K562 (cell line): ENCODE measurements around the gene AHCYL1. TPM values are rescaled to one million over a fixed set of nuclear protein-coding genes. Genes with fewer than 3 reads are reported as not detected.

Experiments
- ATAC-seq: fragments of 200-7000 bp; cut with Tn5 transposase; 3 replicates; pipeline ENCODE4 v1.9.1; 2020; ENCODE audit warnings: moderate library complexity
- BruUV-seq: library from RNA; stranded (reverse); fragments of 400-500 nt; replicated peaks from 2 replicates; lab custom pipeline; 2021; lab: Mats Ljungman, UMichigan
- CTCF ChIA-PET: fragments of 300-600 bp; formaldehyde crosslinking; extraction: SDS; loops from one replicate; lab custom pipeline; 2021; ENCODE audit warnings: low intra/inter-chr PET ratio; lab: Yijun Ruan, JAX
- POLR2A ChIA-PET: fragments of 300-600, 350-650 bp; sonication (Branson Sonifier 250); formaldehyde crosslinking; extraction: SDS; loops from one replicate; lab custom pipeline; 2021; ENCODE audit warnings: antibody characterized with exemption, inconsistent platforms; lab: Yijun Ruan, JAX
- DNase-seq, 4 experiments: peaks; one replicate each; pipeline versions ENCODE4 v3.0.0 to v3.0.0-alpha.2; 2011 to 2018; ENCODE audit warnings: low spot score in 3 of 4, mixed read lengths in 3 of 4; ENCODE audit errors: extremely low read depth in 1 of 4
- FAIRE-seq: peaks from 2 replicates; lab custom pipeline; 2011; peaks lifted over from hg19 to GRCh38; lab: Jason Lieb, UNC
- H2AFZ ChIP-seq: 2 replicates; pipeline ENCODE4 v1.6.0; 2011; ENCODE audit warnings: low read depth, low read length, control low read depth, inconsistent platforms
- H3K27ac ChIP-seq: fragments of 200-600 bp; 3 replicates; pipeline ENCODE4 v1.8.0; 2011; ENCODE audit warnings: low read depth, mild to moderate bottlenecking, control low read depth, inconsistent platforms, low read length, moderate library complexity, mixed read lengths; ENCODE audit errors: extremely low read depth
- H3K27me3 ChIP-seq, 2 experiments: fragments of 300-600 bp in 1 of 2; 2 replicates in 1 of 2; 3 replicates in 1 of 2; pipeline versions ENCODE4 v1.6.0 to v1.8.0; 2011; ENCODE audit warnings: inconsistent platforms in 2 of 2, low read length in 2 of 2, mild to moderate bottlenecking in 1 of 2, mixed read lengths in 1 of 2, moderate library complexity in 1 of 2; ENCODE audit not compliant: control insufficient read depth in 2 of 2, insufficient read depth in 2 of 2
- H3K36me3 ChIP-seq: fragments of 300-600 bp; 3 replicates; pipeline ENCODE4 v1.8.0; 2011; ENCODE audit warnings: mild to moderate bottlenecking, low read length, inconsistent platforms; ENCODE audit not compliant: control insufficient read depth, insufficient read depth
- H3K4me1 ChIP-seq, 2 experiments: fragments of 200-600 bp in 1 of 2; replicated peaks in 1 of 2; 2 replicates in 1 of 2; 3 replicates in 1 of 2; pipeline versions ENCODE4 v1.5.1 to v1.8.0; 2011; ENCODE audit warnings: inconsistent platforms in 2 of 2, low read length in 2 of 2, mild to moderate bottlenecking in 1 of 2, mixed read lengths in 1 of 2, moderate library complexity in 1 of 2; ENCODE audit not compliant: control insufficient read depth in 2 of 2, insufficient read depth in 2 of 2
- H3K4me2 ChIP-seq: 2 replicates; pipeline ENCODE4 v1.6.1; 2011; ENCODE audit warnings: low read length, control low read depth, inconsistent platforms, mixed read lengths; ENCODE audit not compliant: insufficient read depth
- H3K4me3 ChIP-seq: fragments of 200-600 bp; sonication (generic), shearing (Covaris generic); 2 replicates; pipeline ENCODE4 v1.5.1; 2016; ENCODE audit warnings: control low read depth, inconsistent platforms
- H3K79me2 ChIP-seq: fragments of 200-600 bp; 3 replicates; pipeline ENCODE4 v1.8.0; 2011; ENCODE audit warnings: low read length, inconsistent platforms; ENCODE audit not compliant: control insufficient read depth, insufficient read depth
- H3K9ac ChIP-seq, 2 experiments: 2 replicates each; pipeline versions ENCODE4 v1.6.0 to v1.6.1; 2011; ENCODE audit warnings: low read depth in 2 of 2, low read length in 2 of 2, control low read depth in 1 of 2, inconsistent platforms in 1 of 2, mild to moderate bottlenecking in 1 of 2, mixed read lengths in 1 of 2; ENCODE audit not compliant: insufficient read depth in 1 of 2
- H3K9me1 ChIP-seq: one replicate; pipeline ENCODE4 v1.6.0; 2011; ENCODE audit warnings: inconsistent platforms, mild to moderate bottlenecking, low read length, moderate library complexity; ENCODE audit not compliant: control insufficient read depth, insufficient read depth
- H3K9me3 ChIP-seq: replicated peaks from 2 replicates; pipeline ENCODE4 v1.5.1; 2011; ENCODE audit warnings: low read depth, low read length, inconsistent platforms; ENCODE audit not compliant: control insufficient read depth, insufficient read depth
- H4K20me1 ChIP-seq: replicated peaks from 2 replicates; pipeline ENCODE4 v1.6.1; 2011; ENCODE audit warnings: low read length, inconsistent platforms, mixed read lengths; ENCODE audit not compliant: control insufficient read depth, insufficient read depth
- RBFOX2 ChIP-seq: fragments of 200-400 bp; formaldehyde crosslinking; IDR thresholded peaks from 2 replicates; pipeline ENCODE4 v1.6.1; 2017; ENCODE audit warnings: low read depth, mild to moderate bottlenecking, low read length, moderate library complexity
- ZBTB1 ChIP-seq: sonication (generic); formaldehyde crosslinking; IDR thresholded peaks from 2 replicates; pipeline ENCODE4 v1.8.1; 2023; ENCODE audit warnings: missing genetic modification reagents, low read depth, mild to moderate bottlenecking, borderline replicate concordance
- WGBS: fragments of 100-300 bp; shearing (Covaris generic); methylation state at CpG from one replicate; pipeline ENCODE4 v1.1.6; 2016; ENCODE audit warnings: low coverage, mixed read lengths; ENCODE audit not compliant: insufficient coverage; ENCODE audit errors: missing lambda C conversion rate; 5-methylcytosine and 5-hydroxymethylcytosine counted together
- in situ Hi-C: fragments of 300-500 bp; cut with MboI; formaldehyde crosslinking; loops from 4 replicates; pipeline ENCODE4 v1.15.0; 2018; ENCODE audit warnings: inconsistent platforms, mixed read lengths
- intact Hi-C: fragments of 100-400 bp; cut with micrococcal nuclease; formaldehyde crosslinking; loops from 2 replicates; pipeline ENCODE4 v1.14.2; 2022
- polyA plus RNA-seq, 8 experiments: library from polyadenylated mRNA; depleted of rRNA in 4 of 8; stranded (reverse) in 5 of 8; unstranded in 3 of 8; fragments of >200 nt; fragmentation: Nextera tagmentation in 2 of 8; fragmentation: Illumina TruSeq in 1 of 8; extraction: Ambion mirVana in 2 of 8; extraction: Trizol in 1 of 8; gene quantifications; 2 replicates each; pipeline versions ENCODE4 v1.2.1 to v1.2.3, GENCODE V29; 2011 to 2014; ENCODE audit warnings: inconsistent platforms in 1 of 8, missing spikeins in 1 of 8
- total RNA-seq, 7 experiments: library from RNA; depleted of rRNA in 6 of 7; stranded (reverse); fragments of >200 nt in 6 of 7; fragmentation: Illumina TruSeq in 2 of 7; extraction: Trizol in 2 of 7; gene quantifications; 2 replicates each; pipeline versions ENCODE4 v1.2.1 to v1.2.3, GENCODE V29; 2011 to 2021; ENCODE audit warnings: low replicate concordance in 1 of 7
- TF ChIP-seq, protein P1 (sequence below): sonication (generic); formaldehyde crosslinking; IDR thresholded peaks from 2 replicates; pipeline ENCODE4 v1.8.1; 2023; ENCODE audit warnings: mild to moderate bottlenecking, missing genetic modification reagents

The AHCYL1 gene
- total and polyA plus RNA-seq, 9 of the 15 experiments (the other 6 are each of a cell fraction or from before 2014, with no cell fraction given), result 27.3 to 118 (median 44.5) TPM

- ChIA-PET POLR2A (interaction anchor here (1.1 to 1.6 kb wide), 2 partner anchors 14 to 22 kb away, joined by 3 to 7 read pairs; no protein-coding TSS in a partner anchor), CTCF (no interaction called here)
- no peak overlapping the region for H3K27ac ChIP-seq
- DNase-seq, result no peak
- peaks cover 5% of the 10 kb centered on the region; the same call in 1 of the 2 replicates for H4K20me1 ChIP-seq
- in situ Hi-C loops (no loop called here), intact Hi-C loops (no loop called here)
- peaks cover 0 to 8% of the 10 kb centered on the region in 2 experiments; a peak in 1 of 5 replicates for H3K4me1 ChIP-seq
- no peaks in the 10 kb centered on the region for H3K9me3 ChIP-seq
- no peak for FAIRE-seq
- H2AFZ ChIP-seq, result no peak overlapping the region
- TF ChIP-seq, protein P1, sequence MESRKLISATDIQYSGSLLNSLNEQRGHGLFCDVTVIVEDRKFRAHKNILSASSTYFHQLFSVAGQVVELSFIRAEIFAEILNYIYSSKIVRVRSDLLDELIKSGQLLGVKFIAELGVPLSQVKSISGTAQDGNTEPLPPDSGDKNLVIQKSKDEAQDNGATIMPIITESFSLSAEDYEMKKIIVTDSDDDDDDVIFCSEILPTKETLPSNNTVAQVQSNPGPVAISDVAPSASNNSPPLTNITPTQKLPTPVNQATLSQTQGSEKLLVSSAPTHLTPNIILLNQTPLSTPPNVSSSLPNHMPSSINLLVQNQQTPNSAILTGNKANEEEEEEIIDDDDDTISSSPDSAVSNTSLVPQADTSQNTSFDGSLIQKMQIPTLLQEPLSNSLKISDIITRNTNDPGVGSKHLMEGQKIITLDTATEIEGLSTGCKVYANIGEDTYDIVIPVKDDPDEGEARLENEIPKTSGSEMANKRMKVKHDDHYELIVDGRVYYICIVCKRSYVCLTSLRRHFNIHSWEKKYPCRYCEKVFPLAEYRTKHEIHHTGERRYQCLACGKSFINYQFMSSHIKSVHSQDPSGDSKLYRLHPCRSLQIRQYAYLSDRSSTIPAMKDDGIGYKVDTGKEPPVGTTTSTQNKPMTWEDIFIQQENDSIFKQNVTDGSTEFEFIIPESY (CRISPR knock-in tag), result no peak
- TF ChIP-seq RBFOX2, result no peak
- TF ChIP-seq ZBTB1 (CRISPR knock-in tag), result no peak
- no peak overlapping the region for H3K9ac ChIP-seq
- H3K27me3 ChIP-seq, result peaks cover 11 to 29% of the 10 kb centered on the region in 2 experiments; a peak in 4 of 5 replicates
- no peaks in the 10 kb centered on the region for H3K79me2 ChIP-seq
- H3K4me2 ChIP-seq, result no peak overlapping the region
- WGBS, result 60% methylated on average over 29 of the region's 52 CpGs
- no peaks in the 10 kb centered on the region for H3K36me3 ChIP-seq
- no peaks in the 10 kb centered on the region for H3K9me1 ChIP-seq
- ATAC-seq, result no peak
- H3K4me3 ChIP-seq, result no peak overlapping the region
- BruUV-seq, result no TSS peak
Observed at GRCh38 chr1:110070282-110070669, 85.7 kb downstream of the AHCYL1 start.
